ENCODE results near the gene KCND1.
A peak's percentile ranks its signal among the peaks of the same experiment; 100 is the strongest.

The KCND1 gene

GRCh38 chrX:48974033-48974432 is 2.4 kb upstream of the KCND1 start:
- no peak for DNase-seq

- DNase-seq: peak; percentile 34
These were observed 848 bp upstream of the KCND1 start for GRCh38 chrX:48972220-48973164.

- DNase-seq: no peak
These were observed 2.2 kb downstream of the KCND1 start for GRCh38 chrX:48969471-48969870.

DNA sequence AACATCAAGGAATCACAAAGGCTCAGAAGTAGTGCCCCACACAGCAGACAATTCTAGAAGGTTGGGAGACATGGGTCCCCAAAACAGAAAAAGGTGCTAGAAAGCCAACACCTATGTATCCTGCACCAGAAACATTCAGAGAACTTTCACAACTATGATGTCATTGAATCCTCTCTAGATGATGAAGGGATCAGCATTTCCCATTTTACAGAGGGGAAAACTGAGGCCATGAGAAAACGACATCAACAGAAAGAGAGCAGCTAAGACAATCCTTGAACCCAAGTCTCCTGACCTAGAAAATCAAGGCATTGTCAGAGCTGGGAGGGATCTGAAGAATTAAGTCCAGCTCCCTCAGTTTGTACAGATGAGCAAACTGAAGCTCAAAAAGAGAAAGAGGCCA is 3.3 kb downstream of the KCND1 start:
- no peak for DNase-seq

GRCh38 chrX:48966796-48967579 is 4.7 kb downstream of the KCND1 start:
- DNase-seq: no peak

DNA sequence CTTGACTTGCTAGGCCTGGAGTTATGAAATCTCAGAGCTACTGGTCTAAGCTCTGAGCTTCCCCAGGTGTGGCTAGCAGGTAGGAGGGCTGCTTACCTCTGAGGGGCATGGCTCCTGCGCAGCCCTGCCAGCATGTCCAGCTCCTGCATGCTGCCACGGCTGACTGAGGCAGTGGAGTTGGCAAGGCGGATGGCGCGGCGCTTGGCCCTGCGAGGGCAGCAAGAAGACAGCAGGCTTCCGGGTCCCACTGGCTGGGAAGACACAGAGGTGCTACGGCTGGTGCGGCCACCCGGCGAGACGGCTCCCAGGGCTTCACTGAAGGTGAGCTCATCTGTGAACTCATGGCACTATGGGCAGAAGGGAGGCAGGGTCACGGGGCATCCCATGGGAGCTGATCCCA is 5.7 kb downstream of the KCND1 start:
- DNase-seq: no peak

GRCh38 chrX:48961585-48962091 is 10.0 kb downstream of the KCND1 start:
- no peak for DNase-seq

GRCh38 chrX:48960291-48960690 is 11.4 kb downstream of the KCND1 start:
- no peak for DNase-seq

- DNase-seq: peak; percentile 50
These were observed 13.0 kb downstream of the KCND1 start for GRCh38 chrX:48958635-48959094.

DNA sequence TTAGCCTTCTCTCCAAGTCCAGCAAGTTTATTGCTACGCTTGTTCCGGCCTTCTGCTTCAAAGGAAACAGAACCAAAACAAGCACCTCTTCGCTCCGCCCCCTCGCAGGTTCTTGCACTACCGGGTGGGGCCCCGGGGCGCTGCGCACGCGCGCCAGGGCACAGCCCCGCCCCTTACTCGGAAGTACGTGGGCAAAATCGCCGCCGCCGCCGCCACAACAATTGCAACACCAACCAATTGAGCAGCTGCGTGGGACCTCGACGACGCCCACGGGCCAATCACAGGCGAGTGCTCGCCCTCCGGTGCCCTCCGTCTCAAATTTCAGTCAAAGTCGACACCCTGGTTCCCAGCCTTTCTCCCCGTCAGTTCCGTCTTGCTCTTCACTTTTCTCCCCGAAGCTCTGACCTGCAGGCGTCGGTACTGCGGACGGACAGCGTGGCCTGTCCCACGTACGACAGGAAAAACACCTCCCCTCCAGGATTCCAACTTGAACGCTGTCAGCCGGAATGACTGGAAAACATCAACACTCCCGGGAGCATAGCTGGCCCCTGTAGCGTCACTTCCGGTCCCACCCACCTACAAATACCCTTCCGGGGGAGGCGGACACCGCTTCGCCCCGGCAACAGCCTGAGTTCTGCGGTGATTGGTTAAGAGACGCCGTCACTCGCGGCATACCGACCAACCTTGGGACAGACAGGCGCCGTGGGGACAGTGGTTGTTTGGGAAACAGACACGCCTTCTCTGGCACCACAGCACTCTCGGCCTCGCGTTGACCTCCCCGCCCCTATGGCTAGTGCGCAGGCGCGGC is 13.6 kb downstream of the KCND1 start:
- peak; percentile 91 for DNase-seq

DNA sequence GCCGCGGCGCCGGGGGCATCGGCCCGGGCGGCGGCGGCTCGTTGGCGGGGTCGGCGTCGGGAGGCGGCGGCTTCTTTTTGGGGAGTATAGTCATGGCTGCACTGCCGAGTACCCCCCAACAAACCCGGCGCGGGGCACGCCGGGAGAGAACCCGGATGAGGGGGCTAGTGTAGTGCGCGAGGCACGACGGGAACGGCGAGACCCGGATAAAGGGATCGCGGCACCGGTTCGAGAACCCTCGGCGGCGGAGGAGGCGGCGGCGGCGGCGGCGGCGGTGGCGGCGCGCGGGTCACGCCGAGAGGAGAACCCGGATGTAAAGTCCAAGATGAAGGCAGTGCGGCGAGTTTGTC is 14.2 kb downstream of the KCND1 start, which contains the start of gene OTUD5:
TSS of gene OTUD5 (minus strand) at position 131 of the 350 bp plus-strand sequence. CDS start at position 94, 37 bp downstream.
- peak; percentile 78 for DNase-seq

- DNase-seq: peak; percentile 62
These were observed 14.8 kb downstream of the KCND1 start for GRCh38 chrX:48956728-48957414.

DNA sequence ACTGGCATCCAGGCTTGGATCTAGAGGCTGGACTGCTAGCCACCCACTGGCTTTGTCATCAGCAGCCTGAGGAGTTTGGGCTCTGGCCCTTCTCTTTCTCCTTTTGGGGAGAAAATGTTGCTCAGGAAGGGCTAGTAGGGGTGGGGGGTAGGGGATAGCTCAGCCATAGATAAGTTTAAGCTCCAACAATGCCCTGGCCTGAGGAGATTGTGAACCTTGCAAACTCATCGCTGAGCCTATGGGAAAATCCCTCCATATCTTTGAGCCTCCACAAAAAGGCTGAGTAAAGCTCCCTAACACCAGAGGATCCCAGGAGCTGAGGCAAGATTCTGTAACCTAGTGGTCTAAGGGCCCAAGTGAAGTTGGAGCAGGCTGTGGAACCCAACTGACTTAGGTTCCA is 23.1 kb downstream of the KCND1 start:
- no peak for DNase-seq

GRCh38 chrX:48945517-48946348 is 25.9 kb downstream of the KCND1 start:
- DNase-seq: peak; percentile 62

DNA sequence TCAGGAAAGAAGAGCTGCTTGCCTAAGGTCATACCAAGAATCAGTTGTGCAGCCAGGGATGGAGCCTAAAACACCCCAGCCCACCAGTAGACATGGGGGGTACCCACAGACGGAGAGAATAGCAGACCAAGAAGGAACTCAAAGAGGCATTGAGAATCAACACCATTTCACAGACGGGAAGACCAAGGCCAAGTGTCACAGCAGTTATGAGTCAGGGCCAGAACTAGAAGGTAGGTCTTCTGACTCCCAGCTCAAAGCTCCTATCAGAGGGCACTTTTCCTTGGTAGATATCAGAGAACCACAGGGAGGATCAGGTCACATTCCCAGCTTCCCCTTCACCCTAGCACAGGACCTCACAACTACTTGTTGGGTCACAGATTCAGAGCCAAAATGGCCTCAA is 28.7 kb downstream of the KCND1 start:
- DNase-seq: no peak

DNA sequence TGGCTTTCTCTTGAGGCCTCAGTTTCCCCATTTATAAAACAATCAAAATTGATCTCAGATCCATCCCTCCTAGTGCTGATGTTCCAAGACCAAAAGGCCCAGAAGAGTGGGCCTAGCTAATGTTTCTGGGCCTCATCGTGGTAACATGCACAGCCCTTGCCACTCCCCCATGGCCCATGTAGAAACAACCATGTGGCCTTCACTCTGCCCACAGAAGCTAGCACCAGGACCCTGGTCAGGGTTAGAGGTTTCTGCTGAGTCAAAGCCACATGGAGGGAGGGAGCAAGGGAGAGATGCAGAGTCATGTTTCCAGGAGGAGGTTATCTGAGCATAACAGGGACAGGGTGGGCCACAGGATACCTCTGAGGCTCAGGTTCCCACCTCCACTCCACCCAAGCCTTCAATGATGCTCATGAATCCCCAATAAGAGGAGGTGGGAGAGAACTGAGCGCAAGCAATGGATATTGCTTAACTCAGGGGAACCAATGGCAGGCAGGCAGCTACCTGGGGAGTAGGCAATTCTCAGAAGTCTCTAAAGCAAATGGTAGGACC is 31.2 kb downstream of the KCND1 start:
- no peak for DNase-seq

DNA sequence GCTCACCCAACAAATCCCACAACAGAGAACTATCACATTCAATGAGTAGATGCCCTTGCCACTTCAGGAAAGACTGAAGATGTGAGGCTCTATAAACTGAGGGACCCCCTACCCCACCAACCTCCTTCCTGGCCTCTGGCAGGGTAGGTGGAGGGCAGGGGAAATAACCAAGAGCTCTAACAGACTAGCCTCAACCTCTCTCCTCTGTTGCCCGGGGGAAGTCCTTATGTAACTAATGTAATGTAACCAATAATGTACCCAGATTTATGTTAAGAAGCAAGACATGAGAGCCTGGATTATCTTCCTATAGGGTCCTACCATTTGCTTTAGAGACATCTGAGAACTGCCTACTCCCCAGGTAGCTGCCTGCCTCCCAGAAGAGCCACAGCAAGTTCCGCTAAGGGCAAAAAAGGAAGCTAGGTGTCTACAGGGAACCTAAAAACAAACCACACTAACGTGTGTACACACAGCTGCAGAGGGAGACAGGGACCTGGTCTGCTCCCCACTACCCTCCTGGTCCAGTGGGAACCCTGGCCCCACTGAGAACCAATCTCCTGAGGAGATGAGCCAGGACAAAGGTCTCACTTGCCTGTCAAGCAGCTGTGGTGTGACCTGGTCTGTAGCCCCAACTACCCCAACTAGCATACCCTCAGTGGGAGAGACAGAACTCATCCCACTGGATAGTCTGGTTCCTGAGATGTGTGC is 32.0 kb downstream of the KCND1 start:
- DNase-seq: peak; percentile 41

DNA sequence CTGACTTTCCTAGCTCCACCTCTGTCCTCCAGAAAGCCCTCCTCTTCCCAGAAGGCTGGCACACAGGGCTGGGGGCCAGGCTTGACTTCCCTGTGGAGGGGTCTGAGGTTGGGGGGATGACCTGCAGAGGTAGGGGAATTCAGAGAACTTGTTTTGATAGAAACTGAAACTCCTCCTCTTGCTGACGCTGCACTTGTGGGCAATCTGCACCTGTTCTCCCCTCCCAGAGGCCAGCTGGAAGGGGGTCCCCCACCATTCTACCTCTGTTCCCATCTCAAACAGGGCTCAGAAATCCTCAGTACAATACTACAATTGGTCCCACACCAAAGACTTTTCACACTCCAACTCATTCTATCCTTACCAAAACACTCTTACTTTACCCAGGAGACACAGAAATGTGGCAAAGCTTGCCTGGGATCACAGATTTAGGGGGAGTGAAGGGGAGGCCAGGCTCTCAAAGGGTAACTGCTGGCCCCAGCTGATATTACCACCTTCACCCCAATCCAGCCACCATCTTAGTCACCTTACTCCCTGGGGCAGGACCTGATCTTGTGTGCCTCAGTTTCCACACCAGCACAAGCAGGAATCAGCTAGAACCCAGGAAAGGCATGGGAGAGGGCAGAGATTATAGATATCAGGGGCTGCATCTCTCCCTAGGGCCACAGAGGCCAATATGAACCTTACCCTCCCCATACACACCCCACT is 32.8 kb downstream of the KCND1 start:
- peak; percentile 58 for DNase-seq
